ENCODE results near the gene ARHGDIA.

- no peak for TF ChIP-seq TARDBP (IDR thresholded peaks at IDR 0.05)
- TF ChIP-seq BHLHE40 (IDR thresholded peaks at IDR 0.05; ENCODE audit: borderline replicate concordance) = no peak
- TF ChIP-seq FOXM1 (IDR thresholded peaks at IDR 0.05; ENCODE audit: borderline replicate concordance) = no peak
- no peak for TF ChIP-seq ARNT (IDR thresholded peaks at IDR 0.05)
- TF ChIP-seq ELF4 (IDR thresholded peaks at IDR 0.05) = no peak
- no peak for TF ChIP-seq SP1 (IDR thresholded peaks at IDR 0.05)
- TF ChIP-seq HDGF (IDR thresholded peaks at IDR 0.05; ENCODE audit: borderline replicate concordance) = no peak
- no peak for TF ChIP-seq SUZ12 (IDR thresholded peaks at IDR 0.05)
- no peak for TF ChIP-seq CTBP1 (IDR thresholded peaks at IDR 0.05; ENCODE audit: borderline replicate concordance)
- TF ChIP-seq FOXA1 (IDR thresholded peaks at IDR 0.05) = no peak
- TF ChIP-seq ZNF384 (IDR thresholded peaks at IDR 0.05) = no peak
- TF ChIP-seq PKNOX1 (IDR thresholded peaks at IDR 0.05) = no peak
- TF ChIP-seq FOXK2 (IDR thresholded peaks at IDR 0.05) = no peak
- no peak for TF ChIP-seq L3MBTL2 (conservative IDR thresholded peaks at IDR 0.05)
These were observed 47.9 kb upstream of the ARHGDIA start for GRCh38 chr17:81918832-81919545.

All from HEK293T (cell line).